ENCODE data around the gene UBE2G2. TPM values are rescaled to one million over a fixed set of nuclear protein-coding genes. Genes with fewer than 3 reads are reported as not detected.

UBE2G2 gene
- total RNA-seq, 4 donors from 2014 or later, result 90.4 to 127 (median 95.3) TPM

- intact Hi-C loops (cut with DNase I), result loop anchor here (5.0 to 10.0 kb wide), 2 partner anchors 53 to 120 kb away; no protein-coding TSS in a partner anchor
- DNase-seq, result no peak
- Histone ChIP-seq H3K27me3 (no peaks in the 10 kb centered on the region), H3K4me1 (peaks cover 19 to 46% of the 10 kb centered on the region in 2 donors), H3K9me3 (no peaks in the 10 kb centered on the region), H3K36me3 (peaks cover 7 to 9% of the 10 kb centered on the region in 2 donors), H3K27ac (peak overlapping the region in 1 of 3 donors; percentile 37), H3K4me3 (replicated peaks in 1 of 3) (no peak overlapping the region)
- 80 to 84% methylated on average over 11 of the region's 11 CpGs for WGBS, 2 donors
- TF ChIP-seq, protein P1, sequence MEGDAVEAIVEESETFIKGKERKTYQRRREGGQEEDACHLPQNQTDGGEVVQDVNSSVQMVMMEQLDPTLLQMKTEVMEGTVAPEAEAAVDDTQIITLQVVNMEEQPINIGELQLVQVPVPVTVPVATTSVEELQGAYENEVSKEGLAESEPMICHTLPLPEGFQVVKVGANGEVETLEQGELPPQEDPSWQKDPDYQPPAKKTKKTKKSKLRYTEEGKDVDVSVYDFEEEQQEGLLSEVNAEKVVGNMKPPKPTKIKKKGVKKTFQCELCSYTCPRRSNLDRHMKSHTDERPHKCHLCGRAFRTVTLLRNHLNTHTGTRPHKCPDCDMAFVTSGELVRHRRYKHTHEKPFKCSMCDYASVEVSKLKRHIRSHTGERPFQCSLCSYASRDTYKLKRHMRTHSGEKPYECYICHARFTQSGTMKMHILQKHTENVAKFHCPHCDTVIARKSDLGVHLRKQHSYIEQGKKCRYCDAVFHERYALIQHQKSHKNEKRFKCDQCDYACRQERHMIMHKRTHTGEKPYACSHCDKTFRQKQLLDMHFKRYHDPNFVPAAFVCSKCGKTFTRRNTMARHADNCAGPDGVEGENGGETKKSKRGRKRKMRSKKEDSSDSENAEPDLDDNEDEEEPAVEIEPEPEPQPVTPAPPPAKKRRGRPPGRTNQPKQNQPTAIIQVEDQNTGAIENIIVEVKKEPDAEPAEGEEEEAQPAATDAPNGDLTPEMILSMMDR (IDR thresholded peaks at IDR 0.05), result no peak
- TF ChIP-seq POLR2A (IDR thresholded peaks at IDR 0.05), result no peak
These were observed 12.9 kb upstream of the UBE2G2 start for GRCh38 chr21:44814498-44815023.

DNA sequence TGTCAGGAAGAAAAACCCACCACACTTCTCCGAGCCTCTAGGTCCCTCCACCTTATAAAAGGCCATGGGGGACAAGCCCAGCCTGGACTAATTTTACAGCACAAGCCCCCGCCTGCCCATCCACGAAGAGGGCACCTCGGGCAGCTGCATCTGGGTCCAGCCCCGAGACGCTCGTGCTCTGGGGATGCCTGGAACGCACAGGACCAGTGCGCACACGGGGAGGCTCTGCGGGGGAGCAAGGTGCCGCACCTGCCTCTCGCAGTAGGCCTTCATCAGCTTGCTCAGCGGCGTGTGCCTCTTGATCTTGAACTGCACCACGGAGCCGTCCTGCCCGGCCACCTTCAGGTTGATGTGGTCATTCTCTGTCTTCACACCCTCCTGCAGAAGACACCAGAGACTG lies 12.1 kb upstream of the UBE2G2 start:
- Histone ChIP-seq H3K4me1 (peaks cover 18 to 45% of the 10 kb centered on the region in 2 donors), H3K27ac (peak overlapping the region in 1 of 3 donors; percentile 37), H3K9me3 (no peaks in the 10 kb centered on the region), H3K4me3 (replicated peaks in 1 of 3) (no peak overlapping the region), H3K36me3 (peaks cover 12 to 15% of the 10 kb centered on the region in 2 donors), H3K27me3 (no peaks in the 10 kb centered on the region)
- TF ChIP-seq POLR2A (IDR thresholded peaks at IDR 0.05), result no peak
- TF ChIP-seq, protein P1 (IDR thresholded peaks at IDR 0.05), result no peak
- WGBS, 2 donors, result 94 to 96% methylated on average over 13 to 18 of the region's 18 CpGs
- intact Hi-C loops (cut with DNase I), result loop anchor here (10.0 kb wide), 1 partner anchor 121 kb away; no protein-coding TSS in a partner anchor
- DNase-seq, result no peak

DNA sequence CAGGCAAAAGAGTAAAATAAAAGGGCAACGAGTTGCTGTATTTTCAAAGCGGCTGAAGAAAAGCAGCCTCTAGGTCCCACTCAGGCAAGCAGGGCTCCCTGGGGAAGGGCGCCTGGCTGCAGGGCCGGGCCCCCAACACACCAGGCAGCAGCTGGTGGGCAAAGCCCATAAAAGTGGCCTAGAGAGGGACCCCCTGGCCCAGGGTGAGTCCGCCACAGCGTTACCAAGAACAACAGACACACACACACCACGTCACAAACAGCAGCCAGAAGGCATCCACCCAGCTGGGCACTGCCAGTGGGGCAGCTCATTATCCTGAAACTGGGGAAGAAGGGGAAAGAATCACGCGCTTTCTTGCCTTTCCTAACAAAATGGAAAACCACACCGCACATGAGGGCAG lies 11.5 kb upstream of the UBE2G2 start:
- Histone ChIP-seq H3K27me3 (no peaks in the 10 kb centered on the region), H3K36me3 (peaks cover 17 to 18% of the 10 kb centered on the region in 2 donors), H3K9me3 (no peaks in the 10 kb centered on the region), H3K4me1 (peaks cover 14 to 41% of the 10 kb centered on the region in 2 donors), H3K4me3 (replicated peaks in 1 of 3) (no peak overlapping the region), H3K27ac (no peak overlapping the region)
- no peak for TF ChIP-seq POLR2A (IDR thresholded peaks at IDR 0.05)
- TF ChIP-seq, protein P1 (IDR thresholded peaks at IDR 0.05), result no peak
- no peak for DNase-seq
- 93 to 94% methylated on average over 10 of the region's 10 CpGs for WGBS, 2 donors
- intact Hi-C loops (cut with DNase I), result loop anchor here (10.0 kb wide), 1 partner anchor 122 kb away; no protein-coding TSS in a partner anchor

DNA sequence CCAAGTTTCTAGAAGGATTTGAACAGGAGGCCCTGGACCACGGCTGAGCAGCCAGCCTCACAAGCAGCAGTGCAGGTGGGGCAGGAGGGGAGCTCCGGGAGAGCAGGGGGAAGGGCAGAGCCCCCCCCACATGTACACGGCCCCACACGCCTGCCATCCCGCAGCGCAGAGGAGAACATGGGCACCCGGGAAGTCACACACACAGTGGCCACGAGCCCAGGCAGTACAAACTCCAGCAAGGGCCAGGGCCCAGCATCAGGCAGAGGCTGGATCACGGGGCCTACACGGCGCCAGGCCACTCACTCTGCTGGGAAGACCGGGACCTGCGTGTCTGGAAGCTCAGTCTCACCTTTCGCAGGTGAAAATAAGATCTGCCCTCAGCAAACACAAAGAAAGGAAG lies 11.0 kb upstream of the UBE2G2 start:
- H3K4me1 ChIP-seq, result peaks cover 14 to 41% of the 10 kb centered on the region in 2 donors
- H3K36me3 ChIP-seq, result peaks cover 18 to 22% of the 10 kb centered on the region in 2 donors
- no peaks in the 10 kb centered on the region for H3K9me3 ChIP-seq
- intact Hi-C loops (cut with DNase I), result loop anchor here (10.0 kb wide), 1 partner anchor 122 kb away; no protein-coding TSS in a partner anchor
- DNase-seq, result no peak
- H3K27me3 ChIP-seq, result no peaks in the 10 kb centered on the region
- no peak for TF ChIP-seq POLR2A (IDR thresholded peaks at IDR 0.05)
- TF ChIP-seq, protein P1 (IDR thresholded peaks at IDR 0.05), result no peak
- WGBS, 2 donors, result 85 to 87% methylated on average over 14 of the region's 14 CpGs
- no peak overlapping the region for H3K27ac ChIP-seq
- no peak overlapping the region for H3K4me3 ChIP-seq (replicated peaks in 1 of 3)

DNA sequence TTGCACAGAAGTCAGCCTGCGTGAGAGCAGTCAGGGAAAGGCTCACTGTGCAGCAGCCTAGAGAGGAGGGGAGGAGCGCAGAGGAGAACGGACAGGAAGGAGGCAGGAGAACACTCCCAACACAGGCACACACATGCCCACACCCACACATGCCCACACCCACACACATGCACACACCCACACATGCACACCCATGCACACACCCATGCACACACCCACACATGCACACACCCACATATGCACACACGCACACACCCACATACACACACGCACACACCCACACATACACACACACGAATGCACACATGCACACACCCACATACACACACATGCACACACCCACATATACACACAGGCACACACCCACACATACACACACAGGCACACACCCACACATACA lies 9.2 kb upstream of the UBE2G2 start:
- DNase-seq, result no peak
- TF ChIP-seq POLR2A (IDR thresholded peaks at IDR 0.05), result no peak
- TF ChIP-seq, protein P1 (IDR thresholded peaks at IDR 0.05), result no peak
- WGBS, 2 donors, result 95 to 97% methylated on average over 6 of the region's 6 CpGs
- H3K9me3 ChIP-seq, result no peaks in the 10 kb centered on the region
- intact Hi-C loops (cut with DNase I), result loop anchor here (10.0 kb wide), 1 partner anchor 124 kb away; no protein-coding TSS in a partner anchor
- no peak overlapping the region for H3K4me3 ChIP-seq (replicated peaks in 1 of 3)
- H3K36me3 ChIP-seq, result peaks cover 32 to 37% of the 10 kb centered on the region in 2 donors
- no peak overlapping the region for H3K27ac ChIP-seq
- no peaks in the 10 kb centered on the region for H3K27me3 ChIP-seq
- H3K4me1 ChIP-seq, result peaks cover 9 to 26% of the 10 kb centered on the region in 2 donors
